ENCODE data around the gene TBX15.

The TBX15 gene

DNA sequence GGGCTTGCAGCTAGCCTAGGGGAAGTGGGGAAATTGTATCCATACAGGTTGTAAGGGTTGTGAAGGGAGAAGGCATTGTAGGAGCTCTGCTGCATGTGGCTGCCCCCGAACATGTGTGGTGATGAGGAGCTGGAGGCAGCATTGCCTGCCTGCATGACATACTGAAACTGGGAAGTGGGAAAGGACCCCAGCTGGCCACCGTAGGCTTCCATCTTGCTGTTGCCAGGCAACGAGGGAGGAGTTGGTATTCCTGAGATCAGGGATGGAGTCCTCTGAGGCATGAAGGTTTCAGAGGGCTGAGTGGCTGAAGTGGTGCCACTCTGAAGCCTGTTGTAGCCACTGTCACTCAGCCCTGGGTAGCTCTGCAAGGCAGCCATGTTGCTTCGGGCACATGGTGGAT, 103.2 kb downstream of the TBX15 start:
- no peak for TF ChIP-seq POLR2AphosphoS5 (IDR thresholded peaks at IDR 0.05; ENCODE audit: low read depth, low read length)
- no peak for TF ChIP-seq SIN3A (IDR thresholded peaks at IDR 0.05; ENCODE audit: borderline replicate concordance, insufficient read depth, low read length)
- TF ChIP-seq, protein P1, sequence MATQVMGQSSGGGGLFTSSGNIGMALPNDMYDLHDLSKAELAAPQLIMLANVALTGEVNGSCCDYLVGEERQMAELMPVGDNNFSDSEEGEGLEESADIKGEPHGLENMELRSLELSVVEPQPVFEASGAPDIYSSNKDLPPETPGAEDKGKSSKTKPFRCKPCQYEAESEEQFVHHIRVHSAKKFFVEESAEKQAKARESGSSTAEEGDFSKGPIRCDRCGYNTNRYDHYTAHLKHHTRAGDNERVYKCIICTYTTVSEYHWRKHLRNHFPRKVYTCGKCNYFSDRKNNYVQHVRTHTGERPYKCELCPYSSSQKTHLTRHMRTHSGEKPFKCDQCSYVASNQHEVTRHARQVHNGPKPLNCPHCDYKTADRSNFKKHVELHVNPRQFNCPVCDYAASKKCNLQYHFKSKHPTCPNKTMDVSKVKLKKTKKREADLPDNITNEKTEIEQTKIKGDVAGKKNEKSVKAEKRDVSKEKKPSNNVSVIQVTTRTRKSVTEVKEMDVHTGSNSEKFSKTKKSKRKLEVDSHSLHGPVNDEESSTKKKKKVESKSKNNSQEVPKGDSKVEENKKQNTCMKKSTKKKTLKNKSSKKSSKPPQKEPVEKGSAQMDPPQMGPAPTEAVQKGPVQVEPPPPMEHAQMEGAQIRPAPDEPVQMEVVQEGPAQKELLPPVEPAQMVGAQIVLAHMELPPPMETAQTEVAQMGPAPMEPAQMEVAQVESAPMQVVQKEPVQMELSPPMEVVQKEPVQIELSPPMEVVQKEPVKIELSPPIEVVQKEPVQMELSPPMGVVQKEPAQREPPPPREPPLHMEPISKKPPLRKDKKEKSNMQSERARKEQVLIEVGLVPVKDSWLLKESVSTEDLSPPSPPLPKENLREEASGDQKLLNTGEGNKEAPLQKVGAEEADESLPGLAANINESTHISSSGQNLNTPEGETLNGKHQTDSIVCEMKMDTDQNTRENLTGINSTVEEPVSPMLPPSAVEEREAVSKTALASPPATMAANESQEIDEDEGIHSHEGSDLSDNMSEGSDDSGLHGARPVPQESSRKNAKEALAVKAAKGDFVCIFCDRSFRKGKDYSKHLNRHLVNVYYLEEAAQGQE (IDR thresholded peaks at IDR 0.05; ENCODE audit: insufficient read depth in 1 of 2, low read depth in 2 of 2, low read length in 2 of 2), result no peak
- TF ChIP-seq FOXP2 (optimal IDR thresholded peaks at IDR 0.05; ENCODE audit: borderline replicate concordance, extremely low read depth, extremely low read length, insufficient read depth), result no peak
- TF ChIP-seq TAF1 (IDR thresholded peaks at IDR 0.05; ENCODE audit: borderline replicate concordance, insufficient read depth, low read length), result no peak

DNA sequence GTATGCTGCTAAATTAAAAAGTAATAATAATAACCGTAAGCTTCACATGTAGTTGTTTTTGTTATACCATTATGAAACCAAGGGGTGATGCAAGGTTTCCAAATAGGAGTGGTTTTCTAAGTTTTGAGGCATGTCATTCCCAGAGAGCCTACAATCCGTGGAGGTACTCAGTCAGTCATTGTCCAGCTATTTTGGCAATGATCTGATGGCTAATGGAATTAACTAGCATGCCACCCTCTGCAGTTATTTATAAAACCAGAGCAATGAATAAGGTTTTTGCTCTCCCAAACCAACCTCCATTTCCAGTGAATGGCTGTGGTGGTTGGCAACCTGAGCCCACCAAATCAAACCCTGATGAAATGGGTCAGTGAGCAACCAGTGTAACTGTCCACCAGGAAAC, 106.4 kb downstream of the TBX15 start:
- TF ChIP-seq FOXP2 (optimal IDR thresholded peaks at IDR 0.05; ENCODE audit: borderline replicate concordance, extremely low read depth, extremely low read length, insufficient read depth), result no peak
- TF ChIP-seq, protein P1 (IDR thresholded peaks at IDR 0.05; ENCODE audit: insufficient read depth in 1 of 2, low read depth in 2 of 2, low read length in 2 of 2), result no peak
- TF ChIP-seq TAF1 (IDR thresholded peaks at IDR 0.05; ENCODE audit: borderline replicate concordance, insufficient read depth, low read length), result no peak

DNA sequence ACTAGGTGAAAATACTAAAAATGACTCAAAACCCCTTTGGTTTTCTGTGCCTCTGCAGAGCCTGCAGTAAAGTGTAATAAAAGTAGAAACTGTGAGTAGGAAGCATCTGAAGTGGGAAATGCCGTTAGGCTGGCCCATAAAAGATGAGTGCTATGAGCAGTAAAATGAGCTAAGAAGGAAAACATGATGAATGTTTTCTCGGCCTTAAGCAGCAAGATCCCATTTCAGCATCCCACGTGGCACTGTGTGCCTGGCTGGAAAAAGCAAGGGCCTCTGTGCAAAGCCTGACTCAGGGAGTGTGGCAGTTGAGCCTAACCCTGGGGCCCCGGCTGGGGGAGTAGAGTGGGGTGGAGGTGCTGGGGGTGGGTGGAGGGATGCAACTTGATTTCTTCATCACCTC, 109.5 kb downstream of the TBX15 start:
- TF ChIP-seq SIN3A (IDR thresholded peaks at IDR 0.05; ENCODE audit: borderline replicate concordance, insufficient read depth, low read length) (no peak), TAF1 (IDR thresholded peaks at IDR 0.05; ENCODE audit: borderline replicate concordance, insufficient read depth, low read length) (no peak), FOXP2 (optimal IDR thresholded peaks at IDR 0.05; ENCODE audit: borderline replicate concordance, extremely low read depth, extremely low read length, insufficient read depth) (no peak), POLR2AphosphoS5 (IDR thresholded peaks at IDR 0.05; ENCODE audit: low read depth, low read length) (no peak)
- TF ChIP-seq, protein P1 (IDR thresholded peaks at IDR 0.05; ENCODE audit: insufficient read depth in 1 of 2, low read depth in 2 of 2, low read length in 2 of 2), result no peak

DNA sequence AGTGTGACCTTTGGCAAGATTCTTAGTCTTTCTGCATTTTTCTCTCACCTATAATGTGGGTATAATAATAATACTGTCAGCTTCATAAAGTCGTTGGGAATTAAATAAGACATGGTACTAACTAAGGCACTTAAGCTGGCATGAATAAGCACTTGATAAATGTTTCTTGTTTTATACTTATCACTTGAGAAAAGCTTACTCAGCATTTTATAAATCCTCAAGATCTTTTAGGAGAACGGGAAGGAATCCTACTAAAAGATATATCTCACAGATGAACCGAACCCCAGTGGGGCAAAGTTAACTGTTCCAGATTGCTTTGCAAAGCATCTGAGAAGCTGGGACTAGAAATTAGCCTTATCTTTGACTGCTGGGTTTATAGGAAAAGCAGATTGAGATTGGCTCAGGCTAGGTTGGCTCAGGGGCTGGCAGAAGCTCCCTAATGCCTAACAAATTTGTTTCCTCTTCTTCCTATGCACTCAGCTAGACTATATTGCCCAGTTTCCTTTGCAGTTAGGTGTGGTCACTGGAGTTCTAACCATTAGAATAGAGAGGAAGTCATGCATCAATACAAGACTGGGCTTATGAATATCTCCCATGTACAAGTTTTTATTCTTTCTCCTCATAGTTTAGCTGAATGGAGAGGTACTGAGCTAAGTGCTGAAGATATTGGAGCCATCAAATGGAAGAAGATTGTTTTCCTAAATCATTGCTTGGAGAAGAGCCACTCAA, 110.3 kb downstream of the TBX15 start:
- TF ChIP-seq POLR2AphosphoS5 (IDR thresholded peaks at IDR 0.05; ENCODE audit: low read depth, low read length) (no peak), FOXP2 (optimal IDR thresholded peaks at IDR 0.05; ENCODE audit: borderline replicate concordance, extremely low read depth, extremely low read length, insufficient read depth) (no peak), TAF1 (IDR thresholded peaks at IDR 0.05; ENCODE audit: borderline replicate concordance, insufficient read depth, low read length) (no peak), SIN3A (IDR thresholded peaks at IDR 0.05; ENCODE audit: borderline replicate concordance, insufficient read depth, low read length) (no peak)
- TF ChIP-seq, protein P1 (IDR thresholded peaks at IDR 0.05; ENCODE audit: insufficient read depth in 1 of 2, low read depth in 2 of 2, low read length in 2 of 2), result no peak

Measured in PFSK-1 (cell line).